Heart left ventricle (tissue), 13 donors: ENCODE measurements around the gene MEI1.

Source experiments
- CTCF ChIP-seq, 12 donors: fragments of 200-600 bp; sonication (generic) in 4 of 12; IDR thresholded peaks; one replicate each; pipeline versions ENCODE4 v1.5.0 to v1.8.0; 2018 to 2022; ENCODE audit warnings: antibody characterized with exemption in 12 of 12, mild to moderate bottlenecking in 5 of 12
- POLR2A ChIP-seq, 2 donors: fragments of 450-650 bp; IDR thresholded peaks; one replicate each; pipeline ENCODE4 v1.6.1; 2017; ENCODE audit warnings: antibody characterized with exemption in 2 of 2, mild to moderate bottlenecking in 2 of 2, moderate library complexity in 2 of 2
- donor health status: ischemic (EF 13 %, LVEDD 7.1; RV severe dilation, severe dysfunction).
- donor health status: DM: no; HTN: yes; CAD: no.
- donor health status: DM: no; HTN: no; CAD: no.
- donor health status: ischemic (EF 25% LVEDD 6.9; RV normal size, moderate dysfunction).
- donor health status: ischemic (EF 25% LVEDD 5.7; RV mildly dilated, moderate dysfunction).
- donor health status: ischemic (EF 35%, LVEDD 5.7; RV mildly dilated, moderate dysfunction).
- donor health status: nonischemic (EF 11% LVEDD 7.7; RV severe dilation, severe dysfunction).
- donor health status: DM: yes; HTN: yes; CAD: no.
- donor health status: PGD.
- donor health status: ischemic (EF 29% LVEDD 5.4; RV normal size, mild dysfunction).
- donor health status: nonischemic (EF 23%, LVEDD 6.1; RV moderate dilation, normal function).

GRCh38 chr22:41823797-41824196, 124.5 kb downstream of the MEI1 start:
- TF ChIP-seq CTCF (IDR thresholded peaks at IDR 0.05) (no peak), POLR2A (IDR thresholded peaks at IDR 0.05) (no peak)
